ENCODE measurements around the gene SLC39A7. TPM values are rescaled to one million over a fixed set of nuclear protein-coding genes. Genes with fewer than 3 reads are reported as not detected.

The SLC39A7 gene
- total RNA-seq, 1 experiment from 2014 or later = 118 TPM

- H3K4me3 Mint-ChIP-seq (ENCODE audit: unreplicated experiment) = no peak overlapping the region
- no peak for DNase-seq (ENCODE audit: unreplicated experiment)
- no peak overlapping the region for H3K27ac Mint-ChIP-seq (ENCODE audit: low read depth, unreplicated experiment)
- H3K9me3 Mint-ChIP-seq (ENCODE audit: unreplicated experiment) = no peaks in the 10 kb centered on the region
- POLR2A ChIA-PET = no interaction called here
- CTCF ChIA-PET = interaction anchor here (0.6 to 1.5 kb wide), 4 partner anchors 8 to 87 kb away, joined by 3 to 5 read pairs (median 4); no protein-coding TSS in a partner anchor
- intact Hi-C loops (cut with micrococcal nuclease) = no loop called here
- no TSS peak for BruUV-seq (replicated peaks)
- TF ChIP-seq, protein P1, sequence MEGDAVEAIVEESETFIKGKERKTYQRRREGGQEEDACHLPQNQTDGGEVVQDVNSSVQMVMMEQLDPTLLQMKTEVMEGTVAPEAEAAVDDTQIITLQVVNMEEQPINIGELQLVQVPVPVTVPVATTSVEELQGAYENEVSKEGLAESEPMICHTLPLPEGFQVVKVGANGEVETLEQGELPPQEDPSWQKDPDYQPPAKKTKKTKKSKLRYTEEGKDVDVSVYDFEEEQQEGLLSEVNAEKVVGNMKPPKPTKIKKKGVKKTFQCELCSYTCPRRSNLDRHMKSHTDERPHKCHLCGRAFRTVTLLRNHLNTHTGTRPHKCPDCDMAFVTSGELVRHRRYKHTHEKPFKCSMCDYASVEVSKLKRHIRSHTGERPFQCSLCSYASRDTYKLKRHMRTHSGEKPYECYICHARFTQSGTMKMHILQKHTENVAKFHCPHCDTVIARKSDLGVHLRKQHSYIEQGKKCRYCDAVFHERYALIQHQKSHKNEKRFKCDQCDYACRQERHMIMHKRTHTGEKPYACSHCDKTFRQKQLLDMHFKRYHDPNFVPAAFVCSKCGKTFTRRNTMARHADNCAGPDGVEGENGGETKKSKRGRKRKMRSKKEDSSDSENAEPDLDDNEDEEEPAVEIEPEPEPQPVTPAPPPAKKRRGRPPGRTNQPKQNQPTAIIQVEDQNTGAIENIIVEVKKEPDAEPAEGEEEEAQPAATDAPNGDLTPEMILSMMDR (IDR thresholded peaks at IDR 0.05; ENCODE audit: unreplicated experiment) = no peak
- H3K4me1 Mint-ChIP-seq (ENCODE audit: insufficient read depth, unreplicated experiment) = no peaks in the 10 kb centered on the region
- H3K27me3 Mint-ChIP-seq (ENCODE audit: insufficient read depth, unreplicated experiment) = peaks cover 59% of the 10 kb centered on the region
- H3K36me3 Mint-ChIP-seq (ENCODE audit: insufficient read depth, unreplicated experiment) = no peaks in the 10 kb centered on the region
These were observed 35.7 kb downstream of the SLC39A7 start for GRCh38 chr6:33236328-33236727.

DNA sequence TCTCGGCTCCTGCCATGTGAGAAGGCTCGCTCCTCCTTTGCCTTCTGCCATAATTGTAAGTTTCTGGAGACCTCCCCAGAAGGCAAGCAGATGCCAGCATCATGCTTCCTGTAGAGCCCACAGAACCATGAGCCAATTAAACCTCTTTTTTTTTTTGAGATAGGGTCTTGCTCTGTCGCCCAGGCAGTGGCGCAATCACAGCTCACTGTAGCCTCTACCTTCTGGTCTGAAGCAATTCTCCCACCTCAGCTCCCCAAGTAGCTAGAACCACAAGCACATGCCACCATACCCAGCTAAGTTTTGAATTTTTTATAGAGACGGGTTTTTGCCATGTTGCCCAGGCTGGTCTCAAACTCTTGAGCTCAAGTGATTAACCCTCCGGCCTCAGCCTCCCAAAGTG, 36.2 kb downstream of the SLC39A7 start:
- ChIA-PET POLR2A (no interaction called here), CTCF (interaction anchor here (0.6 to 0.7 kb wide), 2 partner anchors 8 to 304 kb away, joined by 3 to 5 read pairs; no protein-coding TSS in a partner anchor)
- no peak for DNase-seq (ENCODE audit: unreplicated experiment)
- TF ChIP-seq, protein P1 (IDR thresholded peaks at IDR 0.05; ENCODE audit: unreplicated experiment) = no peak
- H3K27me3 Mint-ChIP-seq (ENCODE audit: insufficient read depth, unreplicated experiment) = peaks cover 56% of the 10 kb centered on the region
- no peak overlapping the region for H3K4me3 Mint-ChIP-seq (ENCODE audit: unreplicated experiment)
- intact Hi-C loops (cut with micrococcal nuclease) = no loop called here
- H3K27ac Mint-ChIP-seq (ENCODE audit: low read depth, unreplicated experiment) = no peak overlapping the region
- no TSS peak for BruUV-seq (replicated peaks)
- H3K36me3 Mint-ChIP-seq (ENCODE audit: insufficient read depth, unreplicated experiment) = no peaks in the 10 kb centered on the region
- no peaks in the 10 kb centered on the region for H3K4me1 Mint-ChIP-seq (ENCODE audit: insufficient read depth, unreplicated experiment)
- no peaks in the 10 kb centered on the region for H3K9me3 Mint-ChIP-seq (ENCODE audit: unreplicated experiment)

DNA sequence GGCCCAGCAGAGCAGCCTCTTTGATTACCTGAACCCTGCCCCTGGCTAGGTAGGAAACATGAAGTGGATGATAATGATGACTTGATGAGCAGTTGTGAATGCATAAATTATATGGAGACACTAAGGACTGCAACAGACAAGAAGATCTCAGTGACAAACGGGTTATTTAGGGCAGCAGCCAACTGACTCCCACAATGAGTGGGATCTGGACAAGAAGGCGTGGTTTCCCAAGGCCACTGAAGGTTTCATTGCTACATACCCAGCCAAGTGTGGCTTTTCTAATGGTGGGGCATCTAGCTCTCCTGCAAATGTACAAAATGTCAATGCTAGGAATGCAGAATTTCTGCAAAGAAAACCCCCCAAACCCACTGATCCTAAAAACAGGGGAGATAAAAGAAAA, 37.1 kb downstream of the SLC39A7 start:
- intact Hi-C loops (cut with micrococcal nuclease) = no loop called here
- no TSS peak for BruUV-seq (replicated peaks)
- POLR2A ChIA-PET = interaction anchor here (1.0 to 1.4 kb wide), 2 partner anchors 16 to 34 kb away, joined by 4 to 5 read pairs; partner anchors contain the start of gene VPS52
- Mint-ChIP-seq H3K36me3 (ENCODE audit: insufficient read depth, unreplicated experiment) (no peaks in the 10 kb centered on the region), H3K27ac (ENCODE audit: low read depth, unreplicated experiment) (no peak overlapping the region), H3K27me3 (ENCODE audit: insufficient read depth, unreplicated experiment) (peaks cover 57% of the 10 kb centered on the region), H3K4me1 (ENCODE audit: insufficient read depth, unreplicated experiment) (no peaks in the 10 kb centered on the region), H3K4me3 (ENCODE audit: unreplicated experiment) (no peak overlapping the region), H3K9me3 (ENCODE audit: unreplicated experiment) (no peaks in the 10 kb centered on the region)
- CTCF ChIA-PET = interaction anchor here (0.8 to 1.1 kb wide), 2 partner anchors 41 to 108 kb away, joined by 3 read pairs; no protein-coding TSS in a partner anchor
- DNase-seq (ENCODE audit: unreplicated experiment) = no peak
- TF ChIP-seq, protein P1 (IDR thresholded peaks at IDR 0.05; ENCODE audit: unreplicated experiment) = no peak

DNA sequence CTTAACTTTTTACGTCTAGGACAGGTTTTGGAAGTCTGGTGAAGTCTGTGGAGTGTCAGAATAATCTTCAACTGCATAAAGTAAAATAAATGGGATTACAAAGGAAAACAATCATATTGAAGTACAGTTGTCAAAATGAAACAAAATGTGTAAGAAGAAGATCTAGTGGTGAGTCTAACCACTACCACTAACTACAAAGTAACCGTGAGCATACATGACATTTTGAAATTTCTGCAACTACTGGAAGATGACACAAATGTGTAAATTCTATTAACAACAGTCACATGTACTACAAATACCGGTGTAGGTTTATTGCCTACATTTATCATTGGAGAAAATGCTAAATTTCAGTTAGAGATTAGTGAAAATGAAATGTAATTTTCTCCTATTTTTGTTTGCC, 41.3 kb downstream of the SLC39A7 start:
- intact Hi-C loops (cut with micrococcal nuclease) = no loop called here
- CTCF ChIA-PET = no interaction called here
- POLR2A ChIA-PET = no interaction called here

More for the DNA sequence above, 41.3 kb downstream of the SLC39A7 start:
- Mint-ChIP-seq H3K27ac (ENCODE audit: low read depth, unreplicated experiment) (no peak overlapping the region), H3K9me3 (ENCODE audit: unreplicated experiment) (no peaks in the 10 kb centered on the region), H3K4me3 (ENCODE audit: unreplicated experiment) (no peak overlapping the region), H3K27me3 (ENCODE audit: insufficient read depth, unreplicated experiment) (peaks cover 46% of the 10 kb centered on the region), H3K4me1 (ENCODE audit: insufficient read depth, unreplicated experiment) (no peaks in the 10 kb centered on the region), H3K36me3 (ENCODE audit: insufficient read depth, unreplicated experiment) (no peaks in the 10 kb centered on the region)
- no peak for DNase-seq (ENCODE audit: unreplicated experiment)
- no TSS peak for BruUV-seq (replicated peaks)
- TF ChIP-seq, protein P1 (IDR thresholded peaks at IDR 0.05; ENCODE audit: unreplicated experiment) = no peak

Data from MCF 10A (cell line).